ENCODE measurements around the gene EIF3K. TPM values are rescaled to one million over a fixed set of nuclear protein-coding genes. Genes with fewer than 3 reads are reported as not detected.

Gene EIF3K
- total and polyA plus RNA-seq, 8 donors: 184 to 284 (median 276) TPM

DNA sequence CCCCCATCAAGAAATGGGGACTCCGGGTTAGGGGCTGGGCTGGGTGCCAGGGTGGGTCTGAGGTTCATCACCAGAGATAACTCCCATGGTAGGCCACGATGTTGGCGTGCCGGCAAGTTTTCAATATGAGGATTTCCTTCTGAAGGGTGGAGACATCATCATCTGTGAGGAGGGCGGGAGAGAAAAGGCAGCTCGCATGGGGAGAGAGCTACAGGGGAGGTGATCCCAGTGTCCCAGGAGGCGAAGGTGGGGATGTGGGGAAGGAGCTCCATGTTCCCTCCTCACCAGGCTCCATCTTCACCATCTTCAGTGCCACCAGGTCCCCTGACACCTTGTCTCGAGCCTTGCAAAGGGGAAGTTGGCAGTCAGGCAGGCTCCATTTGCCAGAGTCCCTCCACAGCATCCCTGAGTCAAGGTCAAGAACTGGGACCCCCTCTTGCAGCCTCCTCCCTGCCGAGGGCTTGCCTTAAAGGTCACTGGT, 1.7 kb upstream of the EIF3K start:
- H3K27me3 ChIP-seq: no peaks in the 10 kb centered on the region
- no peaks in the 10 kb centered on the region for H3K9me3 ChIP-seq
- H3K4me3 ChIP-seq: peak overlapping the region in 1 of 2 donors; percentile 75
- TF ChIP-seq, protein P1, sequence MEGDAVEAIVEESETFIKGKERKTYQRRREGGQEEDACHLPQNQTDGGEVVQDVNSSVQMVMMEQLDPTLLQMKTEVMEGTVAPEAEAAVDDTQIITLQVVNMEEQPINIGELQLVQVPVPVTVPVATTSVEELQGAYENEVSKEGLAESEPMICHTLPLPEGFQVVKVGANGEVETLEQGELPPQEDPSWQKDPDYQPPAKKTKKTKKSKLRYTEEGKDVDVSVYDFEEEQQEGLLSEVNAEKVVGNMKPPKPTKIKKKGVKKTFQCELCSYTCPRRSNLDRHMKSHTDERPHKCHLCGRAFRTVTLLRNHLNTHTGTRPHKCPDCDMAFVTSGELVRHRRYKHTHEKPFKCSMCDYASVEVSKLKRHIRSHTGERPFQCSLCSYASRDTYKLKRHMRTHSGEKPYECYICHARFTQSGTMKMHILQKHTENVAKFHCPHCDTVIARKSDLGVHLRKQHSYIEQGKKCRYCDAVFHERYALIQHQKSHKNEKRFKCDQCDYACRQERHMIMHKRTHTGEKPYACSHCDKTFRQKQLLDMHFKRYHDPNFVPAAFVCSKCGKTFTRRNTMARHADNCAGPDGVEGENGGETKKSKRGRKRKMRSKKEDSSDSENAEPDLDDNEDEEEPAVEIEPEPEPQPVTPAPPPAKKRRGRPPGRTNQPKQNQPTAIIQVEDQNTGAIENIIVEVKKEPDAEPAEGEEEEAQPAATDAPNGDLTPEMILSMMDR (IDR thresholded peaks at IDR 0.05): no peak
- intact Hi-C loops (cut with DNase I): loop anchor here in 1 of 2 donors (10.0 kb wide), 1 partner anchor 213 kb away; the partner anchor contains the start of gene FAM98C
- DNase-seq (no peak), ATAC-seq (no peak)
- peaks cover 9 to 28% of the 10 kb centered on the region in 2 donors for H3K4me1 ChIP-seq
- peaks cover 0 to 22% of the 10 kb centered on the region in 2 donors for H3K36me3 ChIP-seq
- H3K27ac ChIP-seq: peak overlapping the region in 1 of 2 donors; percentile 84

DNA sequence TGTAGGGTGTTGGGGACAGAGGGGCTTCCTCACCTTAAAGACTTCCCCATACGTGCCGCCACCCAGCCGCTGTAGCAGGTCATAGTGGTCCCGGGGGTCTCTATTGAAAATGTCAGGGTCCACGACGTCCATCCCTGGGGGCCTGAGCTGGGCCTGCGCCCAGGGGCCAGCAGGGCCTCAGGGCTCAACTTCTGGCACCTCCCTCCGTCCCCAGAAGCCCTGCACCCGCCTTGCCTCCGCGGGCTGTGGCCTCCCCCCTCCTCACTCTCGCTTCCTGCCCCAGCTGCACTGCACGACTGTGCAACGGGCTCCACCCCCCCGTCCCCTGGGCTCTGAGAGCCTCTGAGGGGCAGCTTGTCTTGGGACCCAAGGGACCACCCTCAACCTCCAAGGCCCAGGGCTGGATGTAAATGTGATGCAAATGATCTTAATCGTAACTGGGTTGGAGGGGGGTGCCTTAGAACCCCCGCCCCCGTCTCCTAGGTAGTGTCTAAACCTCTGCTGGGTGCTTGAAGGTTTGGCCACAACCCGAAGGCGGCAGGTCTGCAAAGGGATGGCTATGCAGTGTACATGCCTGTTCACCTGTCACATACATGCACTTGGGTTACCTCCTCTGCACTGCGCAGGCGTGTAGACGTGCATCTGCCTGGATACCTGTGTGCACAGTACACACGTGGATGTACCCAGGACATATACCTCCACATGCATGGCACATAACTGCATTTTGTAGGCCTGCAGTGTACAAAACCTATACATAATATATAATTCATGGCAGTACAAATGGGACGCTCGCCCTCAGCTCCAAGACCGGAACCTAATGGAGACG, 1.0 kb upstream of the EIF3K start, which contains the start of gene MAP4K1:
Gene MAP4K1 (minus strand): TSS at position 190 of the 826 bp plus-strand sequence. CDS start 58 bp downstream, at position 132.
- TF ChIP-seq, protein P1 (IDR thresholded peaks at IDR 0.05): no peak
- intact Hi-C loops (cut with DNase I): loop anchor here in 1 of 2 donors (10.0 kb wide), 1 partner anchor 213 kb away; the partner anchor contains the start of gene FAM98C
- no peaks in the 10 kb centered on the region for H3K9me3 ChIP-seq

DNA sequence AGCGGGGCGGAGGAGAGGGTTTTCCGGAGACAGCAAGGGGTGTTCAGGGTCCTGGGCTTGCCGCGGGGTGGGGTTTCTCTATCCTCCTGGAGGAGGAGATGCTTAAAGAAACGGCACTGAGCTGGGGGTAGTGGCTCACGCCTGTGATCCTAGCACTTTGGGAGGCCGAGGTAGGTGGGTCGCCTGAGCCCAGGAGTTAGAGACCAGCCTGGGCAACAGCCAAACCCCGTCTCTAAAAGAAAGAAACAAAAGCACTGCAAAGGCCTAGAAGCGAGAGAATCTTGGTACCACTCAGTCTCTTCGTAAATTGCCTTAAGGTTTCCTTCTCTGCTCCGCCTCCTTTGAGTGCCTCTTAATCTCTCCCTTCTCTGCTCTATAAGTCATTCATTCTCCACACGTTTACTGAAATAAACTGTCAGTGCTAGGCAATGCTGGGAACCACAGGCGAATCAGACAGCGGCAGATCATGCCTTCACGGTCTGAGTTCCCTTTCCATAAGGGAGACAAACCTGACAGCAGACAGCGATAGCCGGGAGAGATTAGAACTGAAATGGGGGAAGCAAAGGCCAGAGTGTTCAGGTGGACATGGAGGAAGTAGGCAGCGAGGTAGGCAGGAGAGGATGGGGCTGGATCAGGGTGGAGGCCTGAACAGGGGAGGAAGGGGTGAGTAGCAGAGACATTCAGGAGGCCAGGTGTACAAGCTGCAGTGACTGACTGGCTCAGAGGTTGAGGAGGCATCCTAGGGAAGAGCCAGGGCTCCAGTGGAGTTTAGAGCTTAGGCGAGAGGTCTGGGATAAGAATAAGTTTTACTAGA, 580 bp downstream of the EIF3K start:
- Histone ChIP-seq H3K27ac (peak overlapping the region; percentile 47 to 84), H3K4me1 (peaks cover 9 to 28% of the 10 kb centered on the region in 2 donors), H3K27me3 (no peaks in the 10 kb centered on the region), H3K9me3 (no peaks in the 10 kb centered on the region), H3K4me3 (peak overlapping the region; percentile 75 to 90), H3K36me3 (peaks cover 0 to 44% of the 10 kb centered on the region in 2 donors)
- TF ChIP-seq, protein P1 (IDR thresholded peaks at IDR 0.05): peak in 1 of 2 donors; percentile 5
- no peak for ATAC-seq
- intact Hi-C loops (cut with DNase I): loop anchor here in 1 of 2 donors (10.0 kb wide), 1 partner anchor 215 kb away; the partner anchor contains the start of gene FAM98C
- DNase-seq: no peak

More for the DNA sequence above, 1.0 kb upstream of the EIF3K start, which contains the start of gene MAP4K1:
- DNase-seq: peak in 3 of 4 donors; percentile 19 to 86 (median 67)
- Histone ChIP-seq H3K27ac (peak within 1 kb of the TSS; percentile 56 to 84), H3K27me3 (no peaks in the 10 kb centered on the region), H3K4me3 (peak within 1 kb of the TSS; percentile 75 to 90), H3K4me1 (peaks cover 9 to 28% of the 10 kb centered on the region in 2 donors), H3K36me3 (peaks cover 0 to 28% of the 10 kb centered on the region in 2 donors)
- ATAC-seq: peak; percentile 51

DNA sequence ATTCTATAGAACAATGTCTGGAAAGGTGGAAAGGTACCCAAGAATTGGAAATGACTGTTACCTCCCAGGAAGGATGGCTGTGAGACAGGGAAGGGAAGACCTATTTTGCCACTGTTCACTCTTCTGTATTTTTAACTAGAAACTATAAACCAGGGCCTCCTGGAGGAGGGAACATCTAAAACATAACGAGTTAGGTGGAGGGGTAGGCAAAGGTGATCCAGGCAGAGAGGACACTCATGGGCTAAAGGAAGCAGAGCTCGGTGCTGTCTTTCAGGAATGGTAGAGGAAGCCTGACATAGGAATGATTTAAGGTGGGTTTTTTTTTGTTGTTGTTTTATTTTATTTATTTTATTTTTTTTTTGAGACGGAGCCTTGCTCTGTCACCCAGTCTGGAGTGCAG, 5.8 kb downstream of the EIF3K start:
- DNase-seq (no peak), ATAC-seq (no peak)
- TF ChIP-seq, protein P1 (IDR thresholded peaks at IDR 0.05): no peak
- H3K36me3 ChIP-seq: peaks cover 0 to 97% of the 10 kb centered on the region in 2 donors
- intact Hi-C loops (cut with DNase I): no loop called here
- H3K4me1 ChIP-seq: peaks cover 4 to 11% of the 10 kb centered on the region in 2 donors
- no peak overlapping the region for H3K27ac ChIP-seq
- H3K9me3 ChIP-seq: no peaks in the 10 kb centered on the region
- H3K27me3 ChIP-seq: no peaks in the 10 kb centered on the region
- no peak overlapping the region for H3K4me3 ChIP-seq

All from left lung (tissue), 10 donors.